ENCODE data around the gene ADI1.

The ADI1 gene

GRCh38 chr2:3479430-3480320 lies 39.7 kb downstream of the ADI1 start:
- no peak overlapping the region for H3K4me3 ChIP-seq (ENCODE audit: low read depth, low read length)
- no peak for TF ChIP-seq CTCF (IDR thresholded peaks at IDR 0.05; ENCODE audit: borderline replicate concordance, insufficient read depth, low read depth, low read length)

GRCh38 chr2:3478846-3479385 lies 40.4 kb downstream of the ADI1 start:
- no peak for TF ChIP-seq CTCF (IDR thresholded peaks at IDR 0.05; ENCODE audit: borderline replicate concordance, insufficient read depth, low read depth, low read length)
- H3K4me3 ChIP-seq (ENCODE audit: low read depth, low read length): no peak overlapping the region

GRCh38 chr2:3476985-3477327 lies 42.4 kb downstream of the ADI1 start:
- TF ChIP-seq CTCF (IDR thresholded peaks at IDR 0.05; ENCODE audit: borderline replicate concordance, insufficient read depth, low read depth, low read length): no peak
- H3K4me3 ChIP-seq (ENCODE audit: low read depth, low read length): no peak overlapping the region

GRCh38 chr2:3476321-3476984 lies 42.9 kb downstream of the ADI1 start:
- no peak overlapping the region for H3K4me3 ChIP-seq (ENCODE audit: low read depth, low read length)
- no peak for TF ChIP-seq CTCF (IDR thresholded peaks at IDR 0.05; ENCODE audit: borderline replicate concordance, insufficient read depth, low read depth, low read length)

- H3K4me3 ChIP-seq (ENCODE audit: low read depth, low read length): no peak overlapping the region
- no peak for TF ChIP-seq CTCF (IDR thresholded peaks at IDR 0.05; ENCODE audit: borderline replicate concordance, insufficient read depth, low read depth, low read length)
Measured at GRCh38 chr2:3475771-3476170, 43.6 kb downstream of the ADI1 start.

- H3K4me3 ChIP-seq (ENCODE audit: low read depth, low read length): no peak overlapping the region
- no peak for TF ChIP-seq CTCF (IDR thresholded peaks at IDR 0.05; ENCODE audit: borderline replicate concordance, insufficient read depth, low read depth, low read length)
Measured at GRCh38 chr2:3472966-3473365, 46.4 kb downstream of the ADI1 start.

Data from GM12875 (cell line).